Natural killer cell (primary cell): ENCODE results near the gene TBX18. TPM values are rescaled to one million over a fixed set of nuclear protein-coding genes. Genes with fewer than 3 reads are reported as not detected.

Experiments used
- ATAC-seq, 3 donors: fragments of 150-1000 bp in 2 of 3; fragments of 200-7000 bp in 1 of 3; cut with Tn5 transposase; 1 replicate in 1 of 3; 2 replicates in 2 of 3; pipeline ENCODE4 v1.10.0; 2021; ENCODE audit warnings: mild to moderate bottlenecking in 2 of 3, moderate library complexity in 2 of 3
- DNase-seq, 2 donors: peaks; one replicate each; pipeline versions ENCODE4 v3.0.0 to v3.0.0-alpha.2; 2013 to 2021; ENCODE audit warnings: mixed read lengths in 1 of 2
- H3K27ac ChIP-seq: one replicate; pipeline ENCODE4 v1.5.1; 2013; ENCODE audit warnings: mild to moderate bottlenecking, low read length
- H3K27me3 ChIP-seq: one replicate; pipeline ENCODE4 v1.6.1; 2013; ENCODE audit warnings: low read length; ENCODE audit not compliant: control insufficient read depth, insufficient read depth
- H3K36me3 ChIP-seq: one replicate; pipeline ENCODE4 v1.6.1; 2013; ENCODE audit warnings: low read length; ENCODE audit not compliant: control insufficient read depth, insufficient read depth
- H3K4me1 ChIP-seq: one replicate; pipeline ENCODE4 v1.6.1; 2013; ENCODE audit warnings: low read length; ENCODE audit not compliant: control insufficient read depth, insufficient read depth
- H3K4me3 ChIP-seq: one replicate; pipeline ENCODE4 v1.5.1; 2013; ENCODE audit warnings: low read length
- H3K9me3 ChIP-seq: one replicate; pipeline ENCODE4 v1.6.1; 2013; ENCODE audit warnings: low read length; ENCODE audit not compliant: control insufficient read depth, insufficient read depth
- H3K27ac Mint-ChIP-seq, 2 donors: one replicate each; pipeline ENCODE4 v1.8.0; 2022; ENCODE audit warnings: mild to moderate bottlenecking in 2 of 2, mixed read lengths in 2 of 2, moderate library complexity in 1 of 2
- H3K27me3 Mint-ChIP-seq, 2 donors: one replicate each; pipeline ENCODE4 v1.8.0; 2022; ENCODE audit warnings: low read depth in 2 of 2, mixed read lengths in 2 of 2
- H3K36me3 Mint-ChIP-seq: one replicate; pipeline ENCODE4 v1.8.0; 2022; ENCODE audit warnings: mixed read lengths
- H3K4me1 Mint-ChIP-seq, 2 donors: one replicate each; pipeline ENCODE4 v1.8.0; 2022; ENCODE audit warnings: mixed read lengths in 2 of 2
- H3K4me3 Mint-ChIP-seq: one replicate; pipeline ENCODE4 v1.8.0; 2022; ENCODE audit warnings: mild to moderate bottlenecking, moderate library complexity, mixed read lengths
- H3K9me3 Mint-ChIP-seq, 2 donors: one replicate each; pipeline ENCODE4 v1.8.0; 2022; ENCODE audit warnings: mixed read lengths in 2 of 2
- CTCF ChIP-seq: fragments of 200-600 bp; IDR thresholded peaks from one replicate; pipeline ENCODE4 v1.8.0; 2022; ENCODE audit warnings: antibody characterized with exemption
- WGBS: methylation state at CpG from one replicate; pipeline ENCODE4 v1.1.7; 2013; ENCODE audit warnings: missing lambda C conversion rate; ENCODE audit not compliant: insufficient coverage; 5-methylcytosine and 5-hydroxymethylcytosine counted together
- intact Hi-C: fragments of 100-400 bp; cut with micrococcal nuclease; formaldehyde crosslinking; loops from one replicate; pipeline ENCODE4 v1.14.2; 2022
- total RNA-seq, 4 donors: library from RNA; stranded (reverse); fragments of 120-200 nt in 1 of 4; gene quantifications; one replicate each; pipeline versions ENCODE4 v1.2.3 to v1.2.4, GENCODE V29; 2013 to 2022

The TBX18 gene
- total RNA-seq: not detected
- total RNA-seq (2013): not detected

- H3K27ac Mint-ChIP-seq: no peak within 1 kb of the TSS
- no peak within 1 kb of the TSS for H3K4me3 ChIP-seq
- H3K27me3 ChIP-seq: peaks cover 63% of the 10 kb centered on the region
Observed at GRCh38 chr6:84764332-84765049, at the start of gene TBX18. TBX18 (minus strand) TSS chr6:84764598; CDS start chr6:84764181, 417 bp downstream.

GRCh38 chr6:84811351-84811750 lies 47.0 kb upstream of the TBX18 start:
- H3K27ac Mint-ChIP-seq: no peak overlapping the region
- Histone ChIP-seq H3K4me1 (no peaks in the 10 kb centered on the region), H3K4me3 (no peak overlapping the region), H3K36me3 (no peaks in the 10 kb centered on the region), H3K9me3 (no peaks in the 10 kb centered on the region), H3K27ac (no peak overlapping the region), H3K27me3 (no peaks in the 10 kb centered on the region)
- no peak for TF ChIP-seq CTCF
- peaks cover 5 to 8% of the 10 kb centered on the region in 2 donors for H3K9me3 Mint-ChIP-seq
- H3K4me3 Mint-ChIP-seq: no peak overlapping the region
- DNase-seq: no peak
- intact Hi-C loops: no loop called here
- H3K4me1 Mint-ChIP-seq: no peaks in the 10 kb centered on the region
- H3K36me3 Mint-ChIP-seq: no peaks in the 10 kb centered on the region
- no peak for ATAC-seq
- H3K27me3 Mint-ChIP-seq: no peaks in the 10 kb centered on the region

More at GRCh38 chr6:84764332-84765049, at the start of gene TBX18:
- Histone ChIP-seq H3K9me3 (peaks cover 22% of the 10 kb centered on the region), H3K36me3 (no peaks in the 10 kb centered on the region), H3K27ac (no peak within 1 kb of the TSS), H3K4me1 (peaks cover 9% of the 10 kb centered on the region)
- DNase-seq (no peak), ATAC-seq (no peak)
- 8% methylated on average over 42 of the region's 42 CpGs for WGBS
- Mint-ChIP-seq H3K9me3 (peaks cover 2 to 5% of the 10 kb centered on the region in 2 donors), H3K4me3 (peak within 1 kb of the TSS; percentile 21), H3K4me1 (no peaks in the 10 kb centered on the region), H3K36me3 (peaks cover 35% of the 10 kb centered on the region), H3K27me3 (peaks cover 58 to 60% of the 10 kb centered on the region in 2 donors)
- no peak for TF ChIP-seq CTCF
- intact Hi-C loops: no loop called here

DNA sequence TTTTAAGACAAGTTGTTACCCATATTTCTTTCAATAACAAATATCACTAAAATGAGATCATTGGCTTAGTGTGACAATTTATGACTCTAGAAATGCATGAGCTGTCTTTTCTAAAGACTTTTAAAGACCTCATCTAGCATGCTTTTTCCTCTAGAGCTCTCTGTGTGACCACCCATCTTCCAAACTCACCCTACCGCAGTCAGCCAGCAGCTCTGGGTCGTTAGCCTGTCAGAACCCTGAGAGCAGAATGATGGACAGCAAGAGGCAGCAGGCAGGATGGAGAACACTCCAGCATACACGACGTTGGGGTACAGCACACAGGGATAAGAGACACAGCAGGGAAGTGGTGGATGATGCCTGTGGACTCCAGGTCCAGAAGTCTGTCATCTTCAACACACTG lies 45.1 kb upstream of the TBX18 start:
- Histone ChIP-seq H3K36me3 (no peaks in the 10 kb centered on the region), H3K9me3 (peaks cover 2% of the 10 kb centered on the region), H3K4me3 (no peak overlapping the region), H3K27ac (no peak overlapping the region), H3K4me1 (no peaks in the 10 kb centered on the region), H3K27me3 (no peaks in the 10 kb centered on the region)
- Mint-ChIP-seq H3K27ac (no peak overlapping the region), H3K9me3 (peaks cover 5 to 8% of the 10 kb centered on the region in 2 donors), H3K4me1 (no peaks in the 10 kb centered on the region), H3K4me3 (no peak overlapping the region), H3K36me3 (no peaks in the 10 kb centered on the region), H3K27me3 (no peaks in the 10 kb centered on the region)
- no peak for DNase-seq
- no peak for ATAC-seq
- no peak for TF ChIP-seq CTCF
- intact Hi-C loops: no loop called here
- WGBS: 19% methylated on average over 4 of the region's 4 CpGs
